Small intestine (tissue), 7 donors: ENCODE measurements around the gene BRK1. TPM values are rescaled to one million over a fixed set of nuclear protein-coding genes. Genes with fewer than 3 reads are reported as not detected.
"Not testable (repeated sequence)": the region's sequence is repeated elsewhere in the genome, so short reads cannot be mapped to it uniquely, and the experiment has no call there.

Experiments
- DNase-seq, 2 donors: peaks; one replicate each; pipeline versions ENCODE4 v3.0.0 to v3.0.0-alpha.2; 2013
- FAIRE-seq: peaks from 2 replicates; lab custom pipeline; 2012; peaks lifted over from hg19 to GRCh38; lab: Jason Lieb, UNC
- H3K27ac ChIP-seq, 3 donors: one replicate each; pipeline ENCODE4 v1.5.1; 2013; ENCODE audit warnings: low read length in 2 of 3, mild to moderate bottlenecking in 2 of 3, control low read depth in 1 of 3, inconsistent platforms in 1 of 3, low read depth in 1 of 3, moderate library complexity in 1 of 3
- H3K27me3 ChIP-seq, 3 donors: one replicate each; pipeline ENCODE4 v1.6.1; 2013; ENCODE audit warnings: low read length in 3 of 3, inconsistent platforms in 1 of 3; ENCODE audit not compliant: control insufficient read depth in 3 of 3, insufficient read depth in 3 of 3
- H3K36me3 ChIP-seq, 3 donors: one replicate each; pipeline ENCODE4 v1.6.1; 2013; ENCODE audit warnings: low read length in 3 of 3, inconsistent platforms in 1 of 3, low read depth in 1 of 3, mild to moderate bottlenecking in 1 of 3, moderate library complexity in 1 of 3; ENCODE audit not compliant: control insufficient read depth in 3 of 3, insufficient read depth in 2 of 3
- H3K4me1 ChIP-seq, 3 donors: one replicate each; pipeline ENCODE4 v1.6.1; 2013; ENCODE audit warnings: low read length in 2 of 3, inconsistent platforms in 1 of 3, low read depth in 1 of 3, mild to moderate bottlenecking in 1 of 3, moderate library complexity in 1 of 3; ENCODE audit not compliant: control insufficient read depth in 3 of 3, insufficient read depth in 2 of 3
- H3K4me3 ChIP-seq, 3 donors: one replicate each; pipeline ENCODE4 v1.5.1; 2013; ENCODE audit warnings: low read length in 3 of 3, control low read depth in 1 of 3, inconsistent platforms in 1 of 3, low read depth in 1 of 3, mild to moderate bottlenecking in 1 of 3, moderate library complexity in 1 of 3
- H3K9me3 ChIP-seq, 2 donors: one replicate each; pipeline ENCODE4 v1.6.1; 2013; ENCODE audit warnings: low read depth in 1 of 2, low read length in 1 of 2; ENCODE audit not compliant: control insufficient read depth in 2 of 2, insufficient read depth in 1 of 2
- WGBS, 3 donors: extraction: QIAGEN DNeasy Blood & Tissue Kit; methylation state at CpG; one replicate each; pipeline ENCODE4 v1.1.7; 2013; 5-methylcytosine and 5-hydroxymethylcytosine counted together
- polyA plus RNA-seq, 4 donors: library from polyadenylated mRNA; stranded (reverse) in 3 of 4; unstranded in 1 of 4; fragments of 200-250 nt in 3 of 4; fragments of 120-200 nt in 1 of 4; gene quantifications; one replicate each; pipeline versions ENCODE4 v1.2.1 to v1.2.3, GENCODE V29; 2013
- donor health status: healthy with polysubstance abuse.
- donor health status: control.
- donor health status: control.
- donor health status: Bipolar disorder and iron deficiency.
- donor health status: healthy.

BRK1 gene
- polyA plus RNA-seq, 4 donors, result 147 to 191 (median 171) TPM

GRCh38 chr3:10121064-10121463 lies 5.6 kb downstream of the BRK1 start:
- Histone ChIP-seq H3K27ac (no peak overlapping the region), H3K9me3 (no peaks in the 10 kb centered on the region), H3K27me3 (no peaks in the 10 kb centered on the region), H3K4me1 (peaks cover 2 to 8% (median 7%) of the 10 kb centered on the region in 3 donors), H3K36me3 (peaks cover 2 to 29% (median 2%) of the 10 kb centered on the region in 3 donors), H3K4me3 (no peak overlapping the region)
- DNase-seq (no peak), FAIRE-seq (no peak)
- 86 to 95% (median 94%) methylated on average over 2 of the region's 2 CpGs for WGBS, 3 donors

- Histone ChIP-seq H3K27me3 (no peaks in the 10 kb centered on the region), H3K4me3 (no peak overlapping the region), H3K27ac (no peak overlapping the region), H3K4me1 (no peaks in the 10 kb centered on the region), H3K36me3 (peaks cover 9 to 34% (median 12%) of the 10 kb centered on the region in 3 donors), H3K9me3 (no peaks in the 10 kb centered on the region)
- WGBS, 3 donors, result 86 to 95% (median 95%) methylated on average over 4 of the region's 4 CpGs
- no peak for FAIRE-seq
- no peak for DNase-seq
Observed at GRCh38 chr3:10122724-10123123, 7.2 kb downstream of the BRK1 start.

GRCh38 chr3:10135872-10136271 lies 20.4 kb downstream of the BRK1 start:
- not testable (repeated sequence) for H3K4me1 ChIP-seq, H3K4me3 ChIP-seq, H3K27me3 ChIP-seq, DNase-seq, FAIRE-seq, H3K9me3 ChIP-seq, H3K27ac ChIP-seq, H3K36me3 ChIP-seq
- WGBS, 3 donors, result 94 to 96% (median 94%) methylated on average over 8 to 9 of the region's 9 CpGs

GRCh38 chr3:10136426-10137005 lies 21.0 kb downstream of the BRK1 start:
- no peak overlapping the region for H3K4me3 ChIP-seq
- no peaks in the 10 kb centered on the region for H3K27me3 ChIP-seq
- DNase-seq (no peak), FAIRE-seq (no peak)
- peaks cover 0 to 4% of the 10 kb centered on the region in 2 donors for H3K9me3 ChIP-seq
- H3K27ac ChIP-seq, result no peak overlapping the region
- no peaks in the 10 kb centered on the region for H3K36me3 ChIP-seq
- WGBS, 3 donors, result 90 to 93% (median 92%) methylated on average over 23 to 25 of the region's 25 CpGs
- no peaks in the 10 kb centered on the region for H3K4me1 ChIP-seq

- WGBS, 3 donors, result 76 to 92% (median 82%) methylated on average over 4 of the region's 4 CpGs
- Histone ChIP-seq H3K27me3 (no peaks in the 10 kb centered on the region), H3K4me3 (no peak overlapping the region), H3K36me3 (no peaks in the 10 kb centered on the region), H3K27ac (no peak overlapping the region), H3K9me3 (peaks cover 0 to 4% of the 10 kb centered on the region in 2 donors), H3K4me1 (no peaks in the 10 kb centered on the region)
- no peak for DNase-seq
- no peak for FAIRE-seq
Observed at GRCh38 chr3:10137178-10137577, 21.7 kb downstream of the BRK1 start.

- Histone ChIP-seq H3K4me3 (peak overlapping the region in 1 of 3 donors; percentile 85), H3K36me3 (peaks cover 0 to 11% (median 0%) of the 10 kb centered on the region in 3 donors), H3K27me3 (no peaks in the 10 kb centered on the region), H3K4me1 (peaks cover 0 to 5% (median 0%) of the 10 kb centered on the region in 3 donors), H3K9me3 (no peaks in the 10 kb centered on the region), H3K27ac (peak overlapping the region in 1 of 3 donors; percentile 98)
- no peak for FAIRE-seq
- no peak for DNase-seq
- 83 to 89% (median 84%) methylated on average over 23 of the region's 23 CpGs for WGBS, 3 donors
Observed at GRCh38 chr3:10140996-10141546, 25.6 kb downstream of the BRK1 start.

- WGBS, 3 donors, result 59 to 67% (median 64%) methylated on average over 29 of the region's 29 CpGs
- Histone ChIP-seq H3K27me3 (no peaks in the 10 kb centered on the region), H3K9me3 (no peaks in the 10 kb centered on the region), H3K27ac (no peak overlapping the region), H3K4me1 (peaks cover 0 to 5% (median 0%) of the 10 kb centered on the region in 3 donors), H3K4me3 (peak overlapping the region; percentile 67 to 85 (median 84)), H3K36me3 (peaks cover 0 to 21% (median 0%) of the 10 kb centered on the region in 3 donors)
- peak; percentile 12 to 25 for DNase-seq
- FAIRE-seq, result no peak
Observed at GRCh38 chr3:10142707-10143560, 27.5 kb downstream of the BRK1 start.

GRCh38 chr3:10145685-10146084 lies 30.2 kb downstream of the BRK1 start:
- H3K4me3 ChIP-seq, result no peak overlapping the region
- 79 to 91% (median 82%) methylated on average over 4 of the region's 4 CpGs for WGBS, 3 donors
- peaks cover 0 to 5% (median 0%) of the 10 kb centered on the region in 3 donors for H3K4me1 ChIP-seq
- no peak overlapping the region for H3K27ac ChIP-seq
- DNase-seq (no peak), FAIRE-seq (no peak)
- H3K36me3 ChIP-seq, result peaks cover 0 to 37% (median 12%) of the 10 kb centered on the region in 3 donors
- no peaks in the 10 kb centered on the region for H3K9me3 ChIP-seq
- no peaks in the 10 kb centered on the region for H3K27me3 ChIP-seq
